HG02885 (cell line): ENCODE measurements around the gene C19orf25.

ENCODE experiments used
- ATAC-seq: cut with Tn5 transposase; IDR thresholded peaks from one replicate; pipeline ENCODE4 v1.9.1; 2021; ENCODE audit warnings: mild to moderate bottlenecking; ENCODE audit not compliant: unreplicated experiment, poor library complexity

Gene C19orf25

GRCh38 chr19:1496714-1497577 lies 17.9 kb upstream of the C19orf25 start:
- ATAC-seq = no peak

- ATAC-seq = no peak
These were observed 17.0 kb upstream of the C19orf25 start for GRCh38 chr19:1495799-1496713.

- no peak for ATAC-seq
These were observed 16.2 kb upstream of the C19orf25 start for GRCh38 chr19:1495051-1495798.

- no peak for ATAC-seq
These were observed 15.2 kb upstream of the C19orf25 start for GRCh38 chr19:1494115-1494815.

GRCh38 chr19:1492474-1493006 lies 13.5 kb upstream of the C19orf25 start:
- ATAC-seq = no peak

- ATAC-seq = no peak
These were observed 12.8 kb upstream of the C19orf25 start for GRCh38 chr19:1491849-1492170.

- ATAC-seq = no peak
These were observed 12.3 kb upstream of the C19orf25 start, which contains the start of gene REEP6 for GRCh38 chr19:1491114-1491848. TSS of gene REEP6 (plus strand) at chr19:1491181. CDS start at chr19:1491270, 89 bp downstream.

GRCh38 chr19:1490311-1491113 lies 11.5 kb upstream of the C19orf25 start, which contains the start of gene PCSK4:
TSS of gene PCSK4 (minus strand) at chr19:1490350. CDS start at chr19:1490346, 4 bp downstream.
- ATAC-seq = peak; percentile 82

GRCh38 chr19:1489463-1490310 lies 10.7 kb upstream of the C19orf25 start:
- no peak for ATAC-seq

- no peak for ATAC-seq
These were observed 9.2 kb upstream of the C19orf25 start for GRCh38 chr19:1488282-1488601.

- ATAC-seq = no peak
These were observed 8.7 kb upstream of the C19orf25 start for GRCh38 chr19:1487576-1488281.

- no peak for ATAC-seq
These were observed 7.9 kb upstream of the C19orf25 start for GRCh38 chr19:1486720-1487575.

- ATAC-seq = no peak
These were observed 5.0 kb upstream of the C19orf25 start for GRCh38 chr19:1483979-1484428.

GRCh38 chr19:1483131-1483978 lies 4.3 kb upstream of the C19orf25 start:
- ATAC-seq = no peak
